ENCODE measurements around the gene PSRC1.

The PSRC1 gene

DNA sequence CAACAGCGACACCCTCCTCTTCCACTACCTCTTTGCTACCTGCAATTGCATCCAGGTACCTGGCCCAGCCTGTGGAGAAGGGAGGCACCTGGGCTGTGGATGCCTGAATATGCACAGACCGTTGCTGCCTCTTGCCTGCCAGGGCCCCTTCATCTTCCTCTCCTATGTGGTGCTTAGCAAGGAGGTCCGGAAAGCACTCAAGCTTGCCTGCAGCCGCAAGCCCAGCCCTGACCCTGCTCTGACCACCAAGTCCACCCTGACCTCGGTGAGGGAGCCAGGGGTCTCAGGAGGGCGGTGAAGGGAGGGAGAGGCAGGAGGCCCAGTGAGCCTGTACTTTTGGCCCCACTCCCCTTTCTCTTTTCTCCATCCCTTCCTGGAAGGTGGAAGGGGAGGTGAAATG lies 11.5 kb downstream of the PSRC1 start:
- no peak for DNase-seq

DNA sequence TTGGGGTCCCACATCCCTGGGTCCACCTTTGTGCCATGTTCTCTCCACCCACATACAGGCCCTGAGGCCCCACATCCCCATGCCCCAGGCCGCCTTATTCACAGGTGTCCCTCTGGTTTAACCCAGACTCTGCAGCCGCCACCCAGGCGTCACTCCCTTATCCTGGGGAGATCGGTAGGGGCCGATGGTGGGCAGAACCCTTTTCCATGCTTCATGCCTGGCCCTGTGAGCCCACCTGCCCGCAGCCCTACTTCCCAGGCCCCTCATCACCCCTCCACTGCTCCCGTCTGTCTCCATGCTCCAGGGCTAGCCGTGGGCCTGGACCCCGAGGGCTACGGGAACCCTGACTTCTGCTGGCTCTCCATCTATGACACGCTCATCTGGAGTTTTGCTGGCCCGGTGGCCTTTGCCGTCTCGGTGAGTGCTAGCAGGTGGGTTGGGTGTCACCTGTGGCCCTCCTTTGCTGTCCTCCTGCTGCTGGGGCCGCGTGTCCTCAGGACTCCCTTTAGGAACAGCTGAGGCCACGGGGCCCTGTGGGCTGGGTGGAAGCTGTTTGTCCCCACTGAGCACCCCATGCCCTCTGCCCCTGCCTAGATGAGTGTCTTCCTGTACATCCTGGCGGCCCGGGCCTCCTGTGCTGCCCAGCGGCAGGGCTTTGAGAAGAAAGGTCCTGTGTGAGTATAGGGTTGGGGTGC lies 12.2 kb downstream of the PSRC1 start:
- DNase-seq = no peak

DNA sequence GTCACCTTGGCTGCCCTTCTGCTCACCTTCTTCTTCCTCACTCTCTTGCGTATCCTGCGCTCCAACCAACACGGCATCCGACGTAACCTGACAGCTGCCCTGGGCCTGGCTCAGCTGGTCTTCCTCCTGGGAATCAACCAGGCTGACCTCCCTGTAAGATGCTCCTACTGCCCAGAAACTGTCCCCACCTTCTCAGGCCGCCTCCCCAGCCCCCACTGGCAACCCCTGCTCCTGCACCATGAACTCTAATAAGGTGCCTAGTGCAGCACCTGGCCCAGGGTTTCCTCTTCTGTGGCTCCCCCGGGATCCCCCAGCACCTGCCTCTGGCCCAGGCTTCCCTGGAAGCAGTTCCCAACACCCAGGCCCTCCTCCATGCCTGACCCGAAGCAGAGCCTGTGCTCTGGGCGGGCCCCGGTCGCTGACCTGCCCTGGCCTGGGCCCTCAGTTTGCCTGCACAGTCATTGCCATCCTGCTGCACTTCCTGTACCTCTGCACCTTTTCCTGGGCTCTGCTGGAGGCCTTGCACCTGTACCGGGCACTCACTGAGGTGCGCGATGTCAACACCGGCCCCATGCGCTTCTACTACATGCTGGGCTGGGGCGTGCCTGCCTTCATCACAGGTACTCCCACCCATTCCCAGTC lies 12.8 kb downstream of the PSRC1 start:
- no peak for DNase-seq

DNA sequence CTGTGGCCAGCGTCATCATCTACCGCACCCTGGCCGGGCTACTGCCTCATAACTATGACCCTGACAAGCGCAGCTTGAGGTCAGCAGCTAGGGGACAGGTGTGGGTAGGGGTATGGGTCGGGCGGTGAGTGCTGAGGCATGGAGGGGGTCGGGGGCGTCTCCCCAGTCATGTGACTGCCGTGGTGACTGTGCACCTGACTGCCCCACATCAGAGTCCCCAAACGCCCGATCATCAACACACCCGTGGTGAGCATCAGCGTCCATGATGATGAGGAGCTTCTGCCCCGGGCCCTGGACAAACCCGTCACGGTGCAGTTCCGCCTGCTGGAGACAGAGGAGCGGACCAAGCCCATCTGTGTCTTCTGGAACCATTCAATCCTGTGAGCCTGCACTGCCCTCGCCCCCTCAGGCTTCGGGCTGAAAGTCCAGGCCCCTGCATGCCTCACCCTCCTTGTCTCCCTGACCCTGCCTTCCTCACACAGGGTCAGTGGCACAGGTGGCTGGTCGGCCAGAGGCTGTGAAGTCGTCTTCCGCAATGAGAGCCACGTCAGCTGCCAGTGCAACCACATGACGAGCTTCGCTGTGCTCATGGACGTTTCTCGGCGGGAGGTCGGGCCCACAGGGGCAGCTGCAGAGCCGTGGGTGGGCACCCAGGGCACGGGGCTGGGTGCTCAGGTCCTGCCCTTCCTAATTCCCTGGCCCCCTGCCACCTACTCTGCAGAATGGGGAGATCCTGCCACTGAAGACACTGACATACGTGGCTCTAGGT lies 13.5 kb downstream of the PSRC1 start:
- DNase-seq = no peak

DNA sequence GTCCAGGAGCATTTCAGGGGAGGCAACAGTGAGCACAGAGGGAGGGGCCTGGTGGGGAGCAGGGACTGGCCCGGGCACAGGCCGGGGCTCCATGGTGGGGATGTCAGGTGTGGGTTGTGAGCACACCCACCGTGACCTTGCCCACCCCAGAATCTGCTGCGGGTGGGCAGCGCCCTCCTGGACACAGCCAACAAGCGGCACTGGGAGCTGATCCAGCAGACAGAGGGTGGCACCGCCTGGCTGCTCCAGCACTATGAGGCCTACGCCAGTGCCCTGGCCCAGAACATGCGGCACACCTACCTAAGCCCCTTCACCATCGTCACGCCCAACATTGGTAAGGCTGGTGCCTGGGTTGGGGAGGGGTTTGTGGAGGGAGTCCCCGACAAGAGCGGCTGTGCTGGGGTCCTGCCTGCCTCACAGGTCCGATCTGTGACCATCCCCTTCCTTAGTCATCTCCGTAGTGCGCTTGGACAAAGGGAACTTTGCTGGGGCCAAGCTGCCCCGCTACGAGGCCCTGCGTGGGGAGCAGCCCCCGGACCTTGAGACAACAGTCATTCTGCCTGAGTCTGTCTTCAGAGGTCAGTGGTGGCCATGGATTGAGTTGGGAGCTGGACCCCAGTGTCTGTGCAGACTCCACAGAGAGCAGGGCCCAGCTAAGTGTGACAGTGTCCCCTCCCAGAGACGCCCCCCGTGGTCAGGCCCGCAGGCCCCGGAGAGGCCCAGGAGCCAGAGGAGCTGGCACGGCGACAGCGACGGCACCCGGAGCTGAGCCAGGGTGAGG lies 14.3 kb downstream of the PSRC1 start:
- no peak for DNase-seq

DNA sequence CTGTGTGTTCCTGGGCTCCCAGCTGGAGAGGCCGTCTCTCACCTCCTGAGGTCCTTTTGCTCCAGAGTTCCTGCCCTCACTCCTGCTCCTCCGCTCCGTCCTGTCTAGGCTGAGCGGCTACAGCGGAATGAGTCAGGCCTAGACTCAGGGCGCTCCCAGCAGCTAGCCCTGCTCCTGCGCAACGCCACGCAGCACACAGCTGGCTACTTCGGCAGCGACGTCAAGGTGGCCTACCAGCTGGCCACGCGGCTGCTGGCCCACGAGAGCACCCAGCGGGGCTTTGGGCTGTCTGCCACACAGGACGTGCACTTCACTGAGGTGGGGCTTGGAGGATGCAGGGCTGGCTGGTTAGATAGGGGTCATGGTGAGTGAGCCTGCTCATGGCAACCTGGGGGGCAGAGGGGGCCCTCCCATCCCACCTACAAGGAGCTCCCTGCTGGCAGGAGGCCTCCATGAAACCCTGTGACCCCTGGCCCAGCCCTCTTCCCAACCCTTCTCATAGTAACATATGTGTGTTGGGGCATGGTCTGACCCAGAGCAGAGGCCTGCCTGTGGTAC lies 15.1 kb downstream of the PSRC1 start:
- DNase-seq = no peak

DNA sequence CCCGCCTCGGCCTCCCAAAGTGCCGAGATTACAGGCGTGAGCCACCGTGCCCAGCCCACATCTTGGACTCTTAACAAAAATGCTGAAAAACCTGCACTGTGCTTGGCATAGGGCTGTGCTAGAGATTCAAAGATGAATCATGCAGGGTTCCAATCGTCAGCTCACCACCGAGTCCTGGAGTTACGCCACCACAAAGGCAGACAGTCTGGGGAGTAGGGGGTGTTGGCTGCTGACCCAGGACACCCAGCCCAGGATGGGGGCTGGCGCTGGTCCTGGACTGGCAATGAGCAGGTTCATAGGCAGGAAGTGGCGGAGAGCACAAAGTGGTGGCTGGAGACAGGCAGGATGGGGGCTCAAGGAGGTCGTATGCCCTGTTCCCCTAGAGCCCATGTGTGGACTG lies 16.0 kb downstream of the PSRC1 start:
- DNase-seq = no peak

DNA sequence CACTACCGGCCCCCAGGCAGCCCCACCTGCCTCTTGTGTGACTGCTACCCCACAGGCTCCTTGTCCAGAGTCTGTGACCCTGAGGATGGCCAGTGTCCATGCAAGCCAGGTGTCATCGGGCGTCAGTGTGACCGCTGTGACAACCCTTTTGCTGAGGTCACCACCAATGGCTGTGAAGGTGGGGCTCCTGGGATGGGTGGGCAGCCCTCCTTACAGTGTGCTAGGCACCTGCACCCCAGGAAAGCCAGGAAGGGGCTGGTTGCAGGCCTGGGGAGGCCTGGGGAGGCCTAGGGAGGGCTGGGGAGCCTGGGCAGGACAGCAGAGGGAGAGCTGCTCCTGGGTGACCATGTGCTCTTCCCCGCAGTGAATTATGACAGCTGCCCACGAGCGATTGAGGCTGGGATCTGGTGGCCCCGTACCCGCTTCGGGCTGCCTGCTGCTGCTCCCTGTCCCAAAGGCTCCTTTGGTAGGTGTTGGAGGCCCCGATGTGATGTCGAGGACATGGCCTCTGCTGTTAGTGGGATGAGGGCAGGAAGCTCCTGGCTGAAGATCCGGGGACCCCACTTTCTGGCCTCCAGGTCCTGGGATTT lies 17.1 kb downstream of the PSRC1 start:
- DNase-seq = no peak

DNA sequence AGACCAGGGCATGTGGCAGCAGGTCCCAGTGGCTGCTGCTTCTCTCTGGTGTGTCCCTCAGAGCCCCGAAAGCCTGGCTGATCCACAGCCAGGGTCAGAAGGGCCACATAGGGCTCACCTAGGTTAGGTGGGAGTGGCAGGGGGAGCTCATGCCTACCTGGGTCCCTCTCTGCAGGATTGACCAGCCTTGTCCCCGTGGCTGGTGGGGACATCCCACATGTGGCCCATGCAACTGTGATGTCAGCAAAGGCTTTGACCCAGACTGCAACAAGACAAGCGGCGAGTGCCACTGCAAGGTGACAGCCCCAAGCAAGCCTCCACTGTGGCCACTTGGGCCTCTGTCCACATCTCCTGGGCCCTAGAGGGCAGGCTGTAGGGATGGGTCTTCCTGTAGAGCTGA lies 17.9 kb downstream of the PSRC1 start:
- DNase-seq = no peak

DNA sequence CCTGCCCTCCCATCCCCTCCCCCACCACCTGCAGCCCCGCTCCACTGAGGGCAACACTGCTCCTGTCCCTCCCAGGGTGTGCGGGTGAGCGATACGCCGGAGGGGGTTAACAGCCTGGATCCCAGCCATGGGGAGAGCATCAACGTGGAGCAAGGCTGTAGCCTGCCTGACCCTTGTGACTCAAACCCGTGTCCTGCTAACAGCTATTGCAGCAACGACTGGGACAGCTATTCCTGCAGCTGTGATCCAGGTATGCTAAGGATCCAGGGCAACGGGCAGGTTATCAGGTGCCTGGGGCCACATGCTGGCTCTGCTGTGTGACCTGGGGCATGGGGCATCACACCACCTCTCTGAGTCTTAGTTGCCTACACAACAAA lies 18.6 kb downstream of the PSRC1 start:
- DNase-seq = no peak

DNA sequence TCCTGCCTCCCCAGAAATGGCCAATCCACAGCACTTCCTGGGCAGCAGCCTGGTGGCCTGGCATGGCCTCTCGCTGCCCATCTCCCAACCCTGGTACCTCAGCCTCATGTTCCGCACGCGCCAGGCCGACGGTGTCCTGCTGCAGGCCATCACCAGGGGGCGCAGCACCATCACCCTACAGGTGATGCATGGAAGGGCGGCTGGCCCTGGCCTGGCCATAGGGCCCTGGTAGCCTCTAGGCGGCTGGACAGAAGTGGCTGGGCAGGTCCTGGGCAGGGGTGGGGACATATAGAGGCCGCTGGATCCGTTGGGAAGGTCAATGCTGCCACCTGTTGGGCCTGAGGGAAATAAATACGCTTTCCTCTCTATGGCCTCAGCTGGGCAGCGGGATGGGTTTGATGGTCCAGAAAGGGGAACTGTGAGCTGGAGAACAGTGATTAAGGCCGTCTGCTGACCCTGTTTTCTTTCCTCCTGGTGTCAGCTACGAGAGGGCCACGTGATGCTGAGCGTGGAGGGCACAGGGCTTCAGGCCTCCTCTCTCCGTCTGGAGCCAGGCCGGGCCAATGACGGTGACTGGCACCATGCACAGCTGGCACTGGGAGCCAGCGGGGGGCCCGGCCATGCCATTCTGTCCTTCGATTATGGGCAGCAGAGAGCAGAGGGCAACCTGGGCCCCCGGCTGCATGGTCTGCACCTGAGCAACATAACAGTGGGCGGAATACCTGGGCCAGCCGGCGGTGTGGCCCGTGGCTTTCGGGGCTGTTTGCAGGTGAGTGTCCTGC lies 19.2 kb downstream of the PSRC1 start:
- DNase-seq = peak; percentile 72

DNA sequence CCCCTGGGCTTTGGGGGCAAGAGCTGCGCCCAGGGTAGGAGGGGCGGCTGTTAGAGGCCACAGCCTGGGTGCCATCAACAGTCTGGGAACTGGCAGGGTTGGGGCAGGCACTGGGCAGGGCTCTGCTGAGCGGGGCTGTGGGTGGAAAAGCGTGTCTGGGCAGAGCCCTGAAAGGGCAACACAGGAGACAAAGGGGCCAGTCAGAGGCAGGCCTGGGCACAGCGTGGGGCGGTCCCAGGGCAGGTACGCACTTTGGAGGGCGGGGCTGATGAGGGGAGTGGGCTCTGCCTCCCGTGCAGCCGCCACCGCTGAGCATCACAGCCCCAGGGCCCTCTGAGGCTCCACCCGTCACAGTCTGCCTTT lies 19.7 kb downstream of the PSRC1 start:
- DNase-seq = no peak

DNA sequence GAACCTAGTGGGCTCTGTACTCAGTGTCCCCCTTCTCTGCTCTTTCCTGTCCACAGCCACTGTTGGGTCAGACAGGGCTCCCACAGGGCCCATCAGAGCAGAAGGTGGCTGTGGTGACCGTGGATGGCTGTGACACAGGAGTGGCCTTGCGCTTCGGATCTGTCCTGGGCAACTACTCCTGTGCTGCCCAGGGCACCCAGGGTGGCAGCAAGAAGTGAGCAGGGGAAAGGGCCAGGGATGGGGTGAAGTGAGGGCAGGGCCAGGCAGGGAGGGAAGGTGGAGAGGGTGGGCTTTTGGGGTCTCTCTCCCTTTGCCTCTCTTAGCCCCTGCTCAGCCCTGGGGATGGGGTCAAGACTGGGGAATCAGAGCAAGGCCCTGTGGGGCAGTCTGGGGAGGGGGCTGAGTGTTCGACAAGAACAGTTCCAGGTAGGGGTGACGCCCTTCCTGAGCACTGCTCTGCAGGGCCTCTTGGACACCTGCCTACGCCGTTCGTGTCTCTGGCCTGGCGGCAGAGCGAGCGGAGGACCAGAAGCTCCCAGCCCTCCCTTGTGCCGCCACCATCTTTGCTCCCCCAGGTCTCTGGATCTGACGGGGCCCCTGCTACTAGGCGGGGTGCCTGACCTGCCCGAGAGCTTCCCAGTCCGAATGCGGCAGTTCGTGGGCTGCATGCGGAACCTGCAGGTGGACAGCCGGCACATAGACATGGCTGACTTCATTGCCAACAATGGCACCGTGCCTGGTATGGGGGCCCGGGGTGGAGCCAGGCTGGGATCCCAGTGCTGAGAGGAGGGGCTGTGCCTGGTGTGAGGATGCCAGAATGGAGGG lies 20.5 kb downstream of the PSRC1 start:
- no peak for DNase-seq

DNA sequence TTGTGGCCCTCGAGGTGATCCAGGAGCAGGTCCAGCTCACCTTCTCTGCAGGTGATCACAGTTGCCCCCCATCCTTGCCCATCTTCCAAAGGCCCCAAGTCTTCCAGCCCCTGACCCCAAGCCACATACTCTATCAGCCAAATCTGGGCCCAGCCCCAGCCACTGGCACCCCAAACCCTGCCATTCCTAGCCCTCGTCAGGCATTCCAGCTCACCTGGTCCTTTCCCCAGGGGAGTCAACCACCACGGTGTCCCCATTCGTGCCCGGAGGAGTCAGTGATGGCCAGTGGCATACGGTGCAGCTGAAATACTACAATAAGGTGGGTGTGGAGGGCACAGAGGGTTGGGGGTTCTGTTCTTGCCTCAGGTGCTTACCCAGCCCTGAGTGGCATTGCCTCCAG lies 21.4 kb downstream of the PSRC1 start:
- no peak for DNase-seq

DNA sequence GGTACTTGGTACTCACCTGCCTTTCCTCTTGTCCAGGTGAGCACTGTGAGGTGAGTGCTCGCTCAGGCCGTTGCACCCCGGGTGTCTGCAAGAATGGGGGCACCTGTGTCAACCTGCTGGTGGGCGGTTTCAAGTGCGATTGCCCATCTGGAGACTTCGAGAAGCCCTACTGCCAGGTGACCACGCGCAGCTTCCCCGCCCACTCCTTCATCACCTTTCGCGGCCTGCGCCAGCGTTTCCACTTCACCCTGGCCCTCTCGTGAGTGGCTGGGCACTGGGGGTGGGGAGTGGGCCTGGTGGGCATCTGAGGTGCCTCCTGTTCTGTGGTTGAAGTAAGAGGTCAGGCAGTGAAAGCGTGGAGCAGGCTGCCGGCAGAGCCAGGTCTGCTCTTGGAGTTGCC lies 21.9 kb downstream of the PSRC1 start:
- no peak for DNase-seq

DNA sequence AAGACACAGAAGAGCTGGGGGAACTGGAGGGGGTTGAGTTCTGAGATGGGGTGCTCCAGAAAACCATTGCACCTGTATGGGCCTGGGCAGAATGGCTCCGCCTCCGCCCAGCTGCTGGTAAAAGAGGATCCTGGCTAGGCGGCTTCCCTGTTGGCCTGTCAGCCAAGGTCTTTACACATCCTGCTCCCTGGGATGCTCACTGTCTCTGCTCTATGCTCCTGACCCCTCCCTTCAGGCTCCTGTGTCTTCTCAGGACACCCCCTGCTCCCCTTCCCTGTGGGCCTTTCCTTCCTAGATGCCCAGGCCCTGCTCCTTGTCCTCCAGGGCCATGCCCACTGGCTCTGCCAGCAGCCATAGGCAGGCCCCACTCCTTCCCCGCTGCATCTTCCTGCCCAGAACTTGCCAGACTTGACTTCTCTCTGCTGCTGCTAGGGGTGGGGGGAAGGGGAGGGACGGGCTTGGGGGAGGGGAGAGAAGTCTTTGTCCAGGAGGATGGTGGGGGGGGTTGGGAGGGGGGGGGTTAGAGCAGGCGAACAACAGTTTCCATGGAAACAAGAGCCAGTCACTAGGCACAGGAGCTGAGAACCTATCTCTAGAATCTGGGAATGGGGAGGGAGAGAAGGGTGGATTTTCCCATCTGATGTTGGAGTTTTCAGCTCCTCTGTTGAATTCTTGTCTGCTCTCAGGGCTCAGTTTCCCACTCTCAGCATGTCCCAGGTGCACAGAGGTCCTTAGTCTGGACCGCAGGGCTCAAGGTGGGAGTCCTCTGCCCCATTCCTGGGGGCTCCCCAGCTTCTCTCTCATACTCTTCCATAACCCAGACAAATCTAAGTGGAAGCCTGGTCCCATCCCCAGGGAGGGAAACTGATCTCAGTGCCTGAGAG lies 23.0 kb downstream of the PSRC1 start:
- DNase-seq = no peak

DNA sequence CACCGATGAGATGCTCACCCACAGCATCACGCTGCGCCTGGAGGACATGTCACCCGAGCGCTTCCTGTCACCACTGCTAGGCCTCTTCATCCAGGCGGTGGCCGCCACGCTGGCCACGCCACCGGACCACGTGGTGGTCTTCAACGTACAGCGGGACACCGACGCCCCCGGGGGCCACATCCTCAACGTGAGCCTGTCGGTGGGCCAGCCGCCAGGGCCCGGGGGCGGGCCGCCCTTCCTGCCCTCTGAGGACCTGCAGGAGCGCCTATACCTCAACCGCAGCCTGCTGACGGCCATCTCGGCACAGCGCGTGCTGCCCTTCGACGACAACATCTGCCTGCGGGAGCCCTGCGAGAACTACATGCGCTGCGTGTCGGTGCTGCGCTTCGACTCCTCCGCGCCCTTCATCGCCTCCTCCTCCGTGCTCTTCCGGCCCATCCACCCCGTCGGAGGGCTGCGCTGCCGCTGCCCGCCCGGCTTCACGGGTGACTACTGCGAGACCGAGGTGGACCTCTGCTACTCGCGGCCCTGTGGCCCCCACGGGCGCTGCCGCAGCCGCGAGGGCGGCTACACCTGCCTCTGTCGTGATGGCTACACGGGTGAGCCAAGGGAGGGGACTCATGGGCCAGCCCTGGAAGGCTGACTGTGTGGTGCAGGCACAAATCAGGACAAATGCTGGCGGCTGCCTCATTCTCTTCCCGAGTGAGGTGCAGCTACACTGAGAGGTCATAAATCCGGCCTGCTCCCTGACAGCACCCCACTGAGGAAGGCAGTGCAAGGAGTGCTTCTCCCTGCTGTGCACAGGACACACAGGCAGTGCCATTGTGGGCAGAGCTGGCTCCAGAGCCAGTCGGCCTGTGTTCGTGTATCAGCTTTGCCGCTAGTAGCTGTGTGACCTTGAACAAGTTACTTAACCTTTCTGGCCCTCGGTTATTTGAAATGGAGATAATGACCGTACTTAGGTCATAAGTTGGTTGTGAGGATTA lies 24.2 kb downstream of the PSRC1 start:
- no peak for DNase-seq

DNA sequence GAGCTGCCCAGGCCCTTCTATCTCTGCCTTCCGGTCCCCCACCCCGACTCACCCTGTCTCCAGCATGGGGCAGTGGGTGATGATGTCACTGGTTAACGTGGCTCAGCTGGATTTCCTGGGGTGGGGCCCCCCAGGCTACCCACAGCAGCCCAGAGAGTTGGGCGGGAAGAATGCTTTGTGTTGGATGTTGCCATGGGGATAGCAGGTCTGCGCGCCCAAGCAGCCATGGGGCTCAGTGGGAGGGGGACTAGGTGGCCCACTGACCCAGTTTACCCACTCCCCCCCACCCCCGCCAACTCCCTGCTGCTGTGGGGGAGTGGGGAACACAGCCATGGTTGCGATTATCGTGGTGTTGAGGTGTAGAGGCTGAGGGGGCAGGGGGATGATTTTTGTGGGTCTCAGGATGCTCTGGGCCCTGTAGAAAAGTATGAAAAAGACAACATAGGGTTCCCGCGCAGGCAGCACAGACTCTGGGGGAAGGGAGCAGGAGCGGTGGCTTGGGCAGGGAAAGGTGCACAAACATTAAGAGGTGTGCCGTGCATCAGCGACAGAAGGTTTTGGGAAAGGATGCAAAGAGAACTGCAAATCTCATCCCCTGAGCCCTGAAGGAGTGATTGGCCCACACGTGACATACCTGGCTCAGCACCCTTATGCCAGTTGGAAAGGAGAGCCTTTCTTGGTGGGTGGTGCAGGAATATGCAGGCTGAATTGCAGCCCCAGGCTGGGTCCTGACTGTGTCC lies 25.1 kb downstream of the PSRC1 start:
- no peak for DNase-seq
